ENCODE measurements around the gene CALML5. TPM values are rescaled to one million over a fixed set of nuclear protein-coding genes. Genes with fewer than 3 reads are reported as not detected.

CALML5 gene
- total RNA-seq, 4 donors from 2014 or later, result not detected

- TF ChIP-seq CTCF (IDR thresholded peaks at IDR 0.05; ENCODE audit: low read depth), result no peak
Observed at GRCh38 chr10:5498791-5499492, 428 bp downstream of the CALML5 start.

GRCh38 chr10:5497948-5498730 lies 1.2 kb downstream of the CALML5 start:
- no peak for TF ChIP-seq CTCF (IDR thresholded peaks at IDR 0.05; ENCODE audit: low read depth)

- no peak for TF ChIP-seq CTCF (IDR thresholded peaks at IDR 0.05; ENCODE audit: low read depth)
Observed at GRCh38 chr10:5497289-5497688, 2.1 kb downstream of the CALML5 start.

- TF ChIP-seq CTCF (IDR thresholded peaks at IDR 0.05; ENCODE audit: low read depth), result no peak
Observed at GRCh38 chr10:5496261-5497250, 2.8 kb downstream of the CALML5 start.

- TF ChIP-seq CTCF (IDR thresholded peaks at IDR 0.05; ENCODE audit: low read depth), result no peak
Observed at GRCh38 chr10:5494611-5495010, 4.8 kb downstream of the CALML5 start.

- no peak for TF ChIP-seq CTCF (IDR thresholded peaks at IDR 0.05; ENCODE audit: low read depth)
Observed at GRCh38 chr10:5493691-5494090, 5.7 kb downstream of the CALML5 start.
